ENCODE results near the gene RTKN. TPM values are rescaled to one million over a fixed set of nuclear protein-coding genes. Genes with fewer than 3 reads are reported as not detected.

Gene RTKN
- total and polyA plus RNA-seq, 2 of the 13 experiments (the other 11 are each of a cell fraction or from before 2014, with no cell fraction given) = 159 to 166 TPM

GRCh38 chr2:74481961-74482800 lies 40.4 kb upstream of the RTKN start (continued):
- TF ChIP-seq FOXO1 (CRISPR knock-in tag; IDR thresholded peaks at IDR 0.05) = no peak
- TF ChIP-seq ZNF546 (CRISPR knock-in tag; conservative IDR thresholded peaks at IDR 0.05) = no peak
- TF ChIP-seq ZNF7 (CRISPR knock-in tag; IDR thresholded peaks at IDR 0.05) = 0 out of 2 replicates have a peak, but pooled peaks have one; percentile 16
- TF ChIP-seq ZNF337 (CRISPR knock-in tag; IDR thresholded peaks at IDR 0.05; ENCODE audit: borderline replicate concordance, low read depth) = 0 out of 2 replicates have a peak, but pooled peaks have one; percentile 84
- TF ChIP-seq NCOA5 (CRISPR knock-in tag; IDR thresholded peaks at IDR 0.05) = peak; percentile 32; the same call in 1 of the 2 replicates
- no peak for TF ChIP-seq MNT (IDR thresholded peaks at IDR 0.05)
- TF ChIP-seq PREB (CRISPR knock-in tag; IDR thresholded peaks at IDR 0.05) = 0 out of 2 replicates have a peak, but pooled peaks have one; percentile 18
- TF ChIP-seq ZBTB39 (CRISPR knock-in tag; IDR thresholded peaks at IDR 0.05) = 0 out of 2 replicates have a peak, but pooled peaks have one; percentile 86
- peak; percentile 94 for TF ChIP-seq ZNF138 (CRISPR knock-in tag; IDR thresholded peaks at IDR 0.05; ENCODE audit: low read depth)
- TF ChIP-seq KAT8 (CRISPR knock-in tag; IDR thresholded peaks at IDR 0.05) = no peak
- TF ChIP-seq ZNF614 (CRISPR knock-in tag; IDR thresholded peaks at IDR 0.05; ENCODE audit: borderline replicate concordance) = peak; percentile 17; the same call in 1 of the 2 replicates
- 0 out of 2 replicates have a peak, but pooled peaks have one; percentile 39 for TF ChIP-seq ZNF264 (CRISPR knock-in tag; IDR thresholded peaks at IDR 0.05)
- no peak for TF ChIP-seq TRIM24 (CRISPR knock-in tag; IDR thresholded peaks at IDR 0.05)
- TF ChIP-seq MBD4 (IDR thresholded peaks at IDR 0.05; ENCODE audit: borderline replicate concordance, low read length) = no peak
- no peak for TF ChIP-seq ZNF513 (CRISPR knock-in tag; conservative IDR thresholded peaks at IDR 0.05)
- TF ChIP-seq SAP130 (CRISPR knock-in tag; IDR thresholded peaks at IDR 0.05; ENCODE audit: low read depth) = peak; percentile 36; the same call in 1 of the 2 replicates
- peak; percentile 65 for TF ChIP-seq ZBTB14 (CRISPR knock-in tag; IDR thresholded peaks at IDR 0.05)
- TF ChIP-seq ZSCAN31 (CRISPR knock-in tag; IDR thresholded peaks at IDR 0.05; ENCODE audit: low read depth) = no peak; the same call in none of the 2 replicates
- TF ChIP-seq FOXJ3 (CRISPR knock-in tag; IDR thresholded peaks at IDR 0.05; ENCODE audit: borderline replicate concordance) = no peak; the same call in 1 of the 2 replicates
- TF ChIP-seq ZNF615 (CRISPR knock-in tag; IDR thresholded peaks at IDR 0.05; ENCODE audit: borderline replicate concordance) = no peak
- TF ChIP-seq REXO4 (CRISPR knock-in tag; IDR thresholded peaks at IDR 0.05; ENCODE audit: borderline replicate concordance) = peak; percentile 70; the same call in 1 of the 2 replicates
